ENCODE results near the gene OPA3.
A peak's percentile ranks its signal among the peaks of the same experiment; 100 is the strongest.

GRCh38 chr19:45584332-45585157 is at the start of gene OPA3:
- TF ChIP-seq POLR2A (IDR thresholded peaks at IDR 0.05), result peak in 1 of 2 donors; percentile 71
- peak in 3 of 12 donors; percentile 26 to 35 (median 34) for TF ChIP-seq CTCF (IDR thresholded peaks at IDR 0.05)

All from heart left ventricle (tissue), 13 donors.